HG03558 (cell line): ENCODE measurements around the gene ST6GALNAC2.
"Not testable (repeated sequence)": the region's sequence is repeated elsewhere in the genome, so short reads cannot be mapped to it uniquely, and the experiment has no call there.

Experiments used
- ATAC-seq: cut with Tn5 transposase; IDR thresholded peaks from one replicate; pipeline ENCODE4 v1.9.1; 2021; ENCODE audit warnings: moderate number of reproducible peaks; ENCODE audit not compliant: unreplicated experiment; ENCODE audit errors: extremely low read depth

Gene ST6GALNAC2

DNA sequence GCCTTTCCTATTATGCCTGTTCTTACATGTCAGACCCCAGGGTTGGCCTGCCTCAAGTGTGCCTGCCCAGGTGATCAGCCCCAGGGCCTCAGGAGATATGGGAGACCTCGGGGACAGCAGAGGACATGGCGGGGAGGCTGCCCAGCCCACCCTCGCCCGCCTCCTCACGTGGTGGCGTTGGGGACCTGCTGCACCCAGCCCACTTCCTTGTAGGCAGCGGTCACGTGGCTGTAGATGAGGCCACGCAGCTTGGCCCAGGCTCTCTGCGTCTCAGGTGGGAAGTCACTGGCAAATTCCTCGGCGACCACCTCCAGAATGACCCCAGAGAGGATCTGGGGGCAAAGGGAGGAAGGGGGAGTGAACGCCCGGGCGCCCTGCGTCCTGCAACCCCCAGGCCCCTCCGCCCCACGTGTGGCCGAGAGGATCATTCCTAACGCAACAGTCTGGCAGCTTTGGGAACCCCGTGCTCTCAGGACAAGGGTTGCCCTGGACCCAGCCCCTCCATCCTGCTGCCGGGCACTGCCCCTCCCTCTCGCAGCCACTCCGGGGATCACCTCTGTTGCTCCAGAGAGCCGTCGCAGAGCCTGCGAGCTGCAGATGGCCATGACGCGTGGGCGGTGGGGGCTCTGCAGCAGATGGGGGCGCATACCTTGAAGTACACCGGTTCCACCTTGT lies 54.7 kb downstream of the ST6GALNAC2 start:
- ATAC-seq, result no peak

DNA sequence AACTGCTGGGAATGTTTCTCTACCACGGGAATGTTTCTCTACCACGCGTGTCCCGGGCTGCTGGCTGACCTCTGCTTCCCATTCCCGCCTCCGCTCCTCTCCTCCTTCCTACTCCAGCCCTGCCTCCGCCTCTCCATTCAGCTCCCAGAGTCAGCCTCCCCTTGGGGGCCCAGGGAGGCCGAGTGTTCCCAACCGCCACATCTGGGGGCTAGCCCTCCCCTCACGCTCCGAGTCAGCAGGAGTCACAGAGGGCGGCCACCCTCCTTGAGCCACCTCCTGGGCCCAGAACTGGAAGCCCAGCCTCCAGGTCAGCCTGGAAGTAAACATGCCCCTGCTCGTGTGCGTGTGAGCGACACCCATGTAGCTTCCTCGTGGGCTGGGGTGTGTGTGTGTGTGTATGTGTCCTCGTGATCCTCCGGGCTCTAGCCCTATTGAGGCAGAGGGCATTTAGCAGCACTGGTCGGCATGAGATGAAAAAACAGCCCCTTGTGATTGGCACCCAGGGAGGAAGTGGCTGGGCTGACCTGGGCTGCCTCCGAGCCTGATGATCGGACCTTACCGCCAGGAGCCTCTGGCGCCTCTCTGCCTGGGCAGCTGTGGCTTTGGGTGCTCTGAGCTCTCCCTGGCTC lies 55.5 kb downstream of the ST6GALNAC2 start:
- ATAC-seq, result no peak

- ATAC-seq, result no peak
These were observed 56.2 kb downstream of the ST6GALNAC2 start for GRCh38 chr17:76529224-76530094.

DNA sequence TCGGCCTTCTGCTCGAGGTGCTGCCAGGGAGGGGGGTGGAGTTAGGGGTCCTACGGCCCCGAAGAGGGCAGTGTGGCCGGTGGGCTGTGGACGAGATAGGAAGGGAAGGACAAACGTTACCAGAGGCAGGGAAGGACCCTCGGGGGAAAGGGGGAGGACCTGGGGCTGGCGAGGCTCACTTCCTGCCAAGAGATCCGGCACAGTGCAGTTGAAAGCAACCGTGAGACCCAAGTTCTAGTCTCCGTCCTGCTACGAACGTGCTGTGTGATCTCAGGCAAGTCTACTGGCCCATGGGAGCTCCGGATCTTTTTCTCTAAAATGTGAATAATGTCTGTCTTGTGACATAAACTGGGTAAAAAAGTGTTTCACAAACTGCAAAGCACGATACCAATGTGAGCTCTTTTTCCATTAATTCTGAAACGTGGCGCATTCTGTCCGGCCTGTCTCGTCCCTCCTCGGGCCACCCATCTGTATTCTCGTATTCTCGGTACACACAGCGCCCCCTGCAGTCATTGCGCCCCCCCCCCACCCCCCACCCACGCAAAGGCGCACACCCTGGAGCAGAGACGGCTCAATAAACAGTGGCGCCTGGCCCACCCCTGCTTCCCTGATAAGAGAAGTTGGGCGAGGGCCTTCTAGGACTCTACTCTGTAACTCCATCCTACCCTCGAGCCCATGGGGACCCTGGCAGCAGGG lies 57.0 kb downstream of the ST6GALNAC2 start:
- ATAC-seq, result no peak

DNA sequence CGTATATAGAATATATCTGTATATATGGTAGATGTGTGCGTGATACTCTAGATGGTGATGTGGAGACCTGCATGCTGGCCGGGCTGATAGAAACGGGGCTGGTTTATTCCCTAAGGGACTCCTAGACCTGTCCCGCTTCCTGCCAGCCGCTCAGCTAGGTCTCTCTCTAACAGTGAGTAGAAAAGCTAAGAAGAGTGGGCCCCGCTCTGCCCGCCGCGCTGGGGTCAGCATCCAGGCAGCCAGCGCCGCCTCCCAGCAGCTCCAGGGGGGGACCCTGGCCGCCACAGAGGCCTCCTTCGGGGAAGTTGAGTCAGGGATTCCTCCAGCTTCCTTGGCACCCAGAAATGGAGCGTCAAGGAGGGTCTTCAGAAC lies 57.5 kb downstream of the ST6GALNAC2 start:
- no peak for ATAC-seq

DNA sequence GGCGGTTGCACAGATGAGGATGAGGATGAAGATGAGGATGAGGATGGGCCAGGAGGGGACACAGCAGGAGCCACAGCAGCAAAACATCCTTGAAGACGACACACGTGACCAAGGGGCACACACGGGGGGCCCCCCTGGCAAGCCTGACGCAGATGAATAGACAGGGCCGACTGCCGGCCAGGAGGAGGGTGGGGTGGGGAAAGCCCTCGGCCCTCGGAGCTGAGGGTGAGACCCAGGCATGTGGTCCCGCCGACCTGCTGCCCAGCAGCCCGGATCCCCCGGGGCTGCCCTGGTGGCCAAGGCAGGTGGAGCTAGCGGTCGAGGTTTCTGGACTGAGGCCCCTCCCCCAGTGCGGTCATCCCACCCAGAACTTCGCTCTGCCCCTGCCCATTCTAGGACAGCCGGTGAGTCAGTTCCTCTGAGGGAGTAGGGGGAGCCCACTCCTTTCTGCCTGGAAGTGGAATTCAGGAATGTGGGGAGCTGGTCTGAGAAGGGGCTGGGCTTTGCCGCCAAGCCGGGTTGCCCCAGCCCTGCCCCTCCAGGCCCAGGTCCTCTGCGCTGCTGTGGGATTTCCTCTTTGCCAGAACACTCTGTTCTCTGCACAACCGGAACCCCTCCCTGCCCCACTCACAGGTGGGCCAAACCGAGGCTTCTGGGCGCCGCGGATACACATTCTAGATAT lies 58.1 kb downstream of the ST6GALNAC2 start:
- no peak for ATAC-seq

DNA sequence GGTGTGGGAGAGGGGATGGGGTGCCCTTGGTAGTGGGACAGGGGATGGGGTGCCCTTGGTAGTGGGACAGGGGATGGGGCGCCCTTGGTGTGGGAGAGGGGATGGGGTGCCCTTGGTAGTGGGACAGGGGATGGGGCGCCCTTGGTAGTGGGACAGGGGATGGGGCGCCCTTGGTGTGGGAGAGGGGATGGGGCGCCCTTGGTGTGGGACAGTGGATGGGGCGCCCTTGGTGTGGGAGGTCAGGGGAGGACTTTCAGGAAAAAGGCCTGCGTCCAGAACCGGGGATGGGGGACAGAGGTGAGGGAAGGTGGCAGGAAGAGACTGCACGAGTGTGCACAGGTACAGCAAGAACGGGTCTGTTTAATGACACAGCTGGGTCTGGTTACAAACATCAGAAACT lies 58.6 kb downstream of the ST6GALNAC2 start:
- not testable (repeated sequence) for ATAC-seq

GRCh38 chr17:76525513-76525833 lies 60.2 kb downstream of the ST6GALNAC2 start:
- not testable (repeated sequence) for ATAC-seq

GRCh38 chr17:76524598-76525512 lies 60.8 kb downstream of the ST6GALNAC2 start:
- ATAC-seq, result no peak

- ATAC-seq, result no peak
These were observed 62.3 kb downstream of the ST6GALNAC2 start for GRCh38 chr17:76523084-76524037.

DNA sequence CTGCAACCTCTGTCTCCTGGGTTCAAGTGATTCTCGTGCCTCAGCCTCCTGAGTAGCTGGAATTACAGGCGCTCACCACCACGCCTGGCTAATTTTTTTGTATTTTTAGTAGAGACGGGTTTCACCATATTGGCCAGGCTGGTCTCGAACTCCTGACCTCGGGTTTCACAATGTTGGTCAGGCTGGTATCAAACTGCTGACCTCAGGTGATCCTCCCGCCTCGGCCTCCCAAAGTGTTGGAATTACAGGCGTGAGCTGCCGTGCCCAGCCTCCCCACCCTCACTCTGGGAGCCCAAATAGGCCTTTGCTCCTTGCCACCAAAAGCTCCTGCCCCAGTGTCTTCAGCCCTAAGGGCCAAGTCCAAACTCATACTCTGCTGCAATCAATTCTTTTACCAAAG lies 64.0 kb downstream of the ST6GALNAC2 start:
- ATAC-seq, result not testable (repeated sequence)

GRCh38 chr17:76521262-76521661 lies 64.4 kb downstream of the ST6GALNAC2 start:
- ATAC-seq, result no peak

DNA sequence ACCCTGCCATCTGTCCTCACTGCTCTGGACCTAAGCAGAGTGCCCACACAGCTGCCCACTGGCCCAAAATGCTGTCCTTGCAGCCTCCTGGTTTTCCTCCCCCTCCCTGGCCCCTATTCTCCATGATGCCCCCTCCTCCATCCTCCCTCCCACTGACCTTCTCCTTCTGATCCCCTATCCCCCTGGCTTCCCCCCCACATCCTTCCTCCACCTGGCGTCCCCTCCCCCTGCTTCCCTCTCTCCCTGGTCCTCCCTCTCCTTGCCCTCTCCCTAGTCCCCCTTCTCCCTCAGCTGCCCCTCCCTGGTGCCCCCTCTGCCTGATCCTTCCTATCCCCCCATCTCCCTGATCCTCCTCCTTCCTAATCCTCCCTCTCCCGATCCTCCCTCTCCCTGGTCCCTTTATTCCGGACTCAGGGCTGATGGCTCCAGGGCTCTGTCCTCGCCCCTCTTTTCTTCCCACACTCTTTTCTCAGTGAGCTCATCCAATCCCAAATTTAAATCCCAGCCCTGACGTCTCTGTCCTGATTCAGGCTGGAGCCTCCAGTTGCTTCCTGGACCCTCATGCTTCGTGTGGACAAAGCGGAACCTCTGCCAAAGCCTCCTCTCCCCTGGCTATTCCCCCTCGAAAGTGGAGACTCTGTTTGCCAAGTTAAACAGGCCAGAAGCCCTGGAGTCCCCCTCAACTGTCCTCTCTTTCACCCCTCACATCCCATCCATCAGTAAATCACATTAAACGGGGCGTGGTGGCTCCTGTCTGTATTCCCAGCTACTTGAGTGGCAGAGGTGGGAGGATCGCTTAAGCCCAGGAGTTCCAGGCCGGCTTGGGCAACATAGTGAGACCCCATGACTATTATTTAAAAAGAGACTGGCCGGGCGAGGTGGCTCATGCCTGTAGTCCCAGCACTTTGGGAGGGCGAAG lies 66.4 kb downstream of the ST6GALNAC2 start:
- ATAC-seq, result no peak

- no peak for ATAC-seq
These were observed 68.0 kb downstream of the ST6GALNAC2 start for GRCh38 chr17:76517638-76518038.
